SU-DHL-6 (cell line): ENCODE measurements around the gene C19orf81.

ENCODE experiments used
- H2AFZ ChIP-seq: fragments of 200-600 bp; sonication (generic); 2 replicates; pipeline ENCODE4 v1.6.1; 2014; ENCODE audit warnings: low read depth, mild to moderate bottlenecking, moderate library complexity, mixed read lengths, antibody characterized with exemption, low read length; ENCODE audit not compliant: severe bottlenecking
- H3F3A ChIP-seq: fragments of 200-600 bp; shearing (Covaris generic); 2 replicates; pipeline ENCODE4 v1.6.0; 2016; ENCODE audit warnings: antibody characterized with exemption, mild to moderate bottlenecking; ENCODE audit not compliant: insufficient read depth
- H3K27ac ChIP-seq: fragments of 200-600 bp; sonication (generic); 2 replicates; pipeline ENCODE4 v1.5.1; 2016; ENCODE audit warnings: low read depth, mild to moderate bottlenecking, low read length, moderate library complexity, mixed read lengths
- H3K27me3 ChIP-seq: fragments of 200-600 bp; sonication (generic), shearing (Covaris generic); 2 replicates; pipeline ENCODE4 v1.6.0; 2014; ENCODE audit warnings: mild to moderate bottlenecking, low read length
- H3K36me3 ChIP-seq: fragments of 200-600 bp; sonication (generic); 2 replicates; pipeline ENCODE4 v1.6.1; 2014; ENCODE audit warnings: mild to moderate bottlenecking, low read length, mixed read lengths
- H3K4me2 ChIP-seq: fragments of 300-600, 200-600 bp; shearing (Covaris generic), sonication (generic); 2 replicates; pipeline ENCODE4 v1.6.0; 2014; ENCODE audit warnings: low read length, low read depth, mild to moderate bottlenecking; ENCODE audit not compliant: poor library complexity, severe bottlenecking
- H3K4me3 ChIP-seq: fragments of 200-600 bp; sonication (generic); 2 replicates; pipeline ENCODE4 v1.5.1; 2014; ENCODE audit warnings: antibody characterized with exemption, low read length, mild to moderate bottlenecking, mixed read lengths; ENCODE audit not compliant: insufficient read depth, poor library complexity, severe bottlenecking
- H3K79me2 ChIP-seq: fragments of 200-600 bp; sonication (generic); 2 replicates; pipeline ENCODE4 v1.6.1; 2014; ENCODE audit warnings: mild to moderate bottlenecking, low read length, moderate library complexity; ENCODE audit not compliant: insufficient read depth
- H3K9ac ChIP-seq: fragments of 200-600 bp; sonication (generic); 2 replicates; pipeline ENCODE4 v1.7.0; 2014; ENCODE audit warnings: mild to moderate bottlenecking, low read length
- H3K9me2 ChIP-seq: fragments of 200-600 bp; sonication (generic); replicated peaks from 2 replicates; pipeline ENCODE4 v1.6.1; 2014; ENCODE audit warnings: low read length; ENCODE audit not compliant: insufficient read depth
- H3K9me3 ChIP-seq: fragments of 200-600 bp; sonication (generic); 2 replicates; pipeline ENCODE4 v1.6.1; 2014; ENCODE audit warnings: low read length, mixed read lengths; ENCODE audit not compliant: insufficient read depth
- H4K20me1 ChIP-seq: fragments of 200-600 bp; sonication (generic); 2 replicates; pipeline ENCODE4 v1.6.1; 2014; ENCODE audit warnings: low read depth, mild to moderate bottlenecking, antibody characterized with exemption, low read length, moderate library complexity, mixed read lengths
- CTCF ChIP-seq: fragments of 200-600 bp; sonication (generic); IDR thresholded peaks from one replicate; pipeline ENCODE4 v1.5.1; 2017; ENCODE audit warnings: antibody characterized with exemption, mild to moderate bottlenecking, low read length, moderate library complexity; ENCODE audit not compliant: insufficient read depth, poor library complexity, severe bottlenecking
- EZH2phosphoT487 ChIP-seq: fragments of 200-600 bp; sonication (generic), shearing (Covaris generic); conservative IDR thresholded peaks from 2 replicates; pipeline ENCODE4 v1.6.1; 2018; ENCODE audit warnings: mild to moderate bottlenecking, antibody characterized with exemption, low read length, moderate library complexity, mixed read lengths

The C19orf81 gene

GRCh38 chr19:50690439-50690838 lies 41.2 kb downstream of the C19orf81 start:
- TF ChIP-seq EZH2phosphoT487 (no peak), CTCF (no peak)
- Histone ChIP-seq H3K9ac (no peak overlapping the region), H3K79me2 (no peaks in the 10 kb centered on the region), H3F3A (no peaks in the 10 kb centered on the region), H3K27me3 (no peaks in the 10 kb centered on the region), H2AFZ (no peak overlapping the region), H3K4me3 (no peak overlapping the region), H3K36me3 (no peaks in the 10 kb centered on the region), H3K9me2 (no peaks in the 10 kb centered on the region), H4K20me1 (no peaks in the 10 kb centered on the region), H3K4me2 (no peak overlapping the region), H3K9me3 (no peaks in the 10 kb centered on the region), H3K27ac (no peak overlapping the region)

- Histone ChIP-seq H4K20me1 (no peaks in the 10 kb centered on the region), H2AFZ (no peak overlapping the region), H3K9me2 (no peaks in the 10 kb centered on the region), H3K4me3 (no peak overlapping the region), H3K27ac (no peak overlapping the region), H3K27me3 (no peaks in the 10 kb centered on the region), H3K9ac (no peak overlapping the region), H3F3A (no peaks in the 10 kb centered on the region), H3K79me2 (no peaks in the 10 kb centered on the region), H3K36me3 (no peaks in the 10 kb centered on the region), H3K4me2 (no peak overlapping the region), H3K9me3 (no peaks in the 10 kb centered on the region)
- TF ChIP-seq CTCF (no peak), EZH2phosphoT487 (no peak)
Measured at GRCh38 chr19:50693064-50693975, 44.1 kb downstream of the C19orf81 start.

- H3K27ac ChIP-seq = no peak overlapping the region
- no peaks in the 10 kb centered on the region for H3F3A ChIP-seq
- TF ChIP-seq EZH2phosphoT487 (no peak), CTCF (no peak)
- no peaks in the 10 kb centered on the region for H3K36me3 ChIP-seq
- H3K9me2 ChIP-seq = no peaks in the 10 kb centered on the region
- no peak overlapping the region for H2AFZ ChIP-seq
- H3K27me3 ChIP-seq = no peaks in the 10 kb centered on the region
- H3K4me3 ChIP-seq = no peak overlapping the region
- no peak overlapping the region for H3K9ac ChIP-seq
- no peaks in the 10 kb centered on the region for H3K79me2 ChIP-seq
- H4K20me1 ChIP-seq = no peaks in the 10 kb centered on the region
- no peak overlapping the region for H3K4me2 ChIP-seq
- no peaks in the 10 kb centered on the region for H3K9me3 ChIP-seq
Measured at GRCh38 chr19:50694815-50695145, 45.5 kb downstream of the C19orf81 start.
